ENCODE data around the gene PLEKHB2.

DNA sequence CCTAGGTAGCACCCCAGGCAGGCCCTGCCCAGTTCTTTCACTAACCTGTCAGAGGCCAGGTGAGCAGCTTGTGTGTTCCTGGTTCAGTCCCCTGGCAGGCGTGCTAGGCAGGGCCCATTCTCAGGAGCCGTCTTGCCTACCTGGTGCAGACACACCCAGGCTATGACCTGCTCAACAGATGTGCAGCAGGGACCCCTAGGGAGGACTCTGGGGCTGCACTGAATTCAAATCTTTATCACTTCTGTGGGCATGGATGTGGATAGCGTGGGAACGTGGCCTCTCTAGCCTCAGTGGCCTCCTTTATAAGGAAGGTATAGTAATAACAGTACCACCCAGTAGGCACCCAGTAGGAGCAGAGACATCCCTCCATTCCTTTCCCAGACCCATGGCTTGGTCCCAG lies 48.4 kb downstream of the PLEKHB2 start:
- TF ChIP-seq CTCF (IDR thresholded peaks at IDR 0.05; ENCODE audit: borderline replicate concordance, extremely low read depth, low read length, poor library complexity, severe bottlenecking) (no peak), EZH2 (IDR thresholded peaks at IDR 0.05; ENCODE audit: borderline replicate concordance, low read depth, low read length, severe bottlenecking) (no peak)
